SH-SY5Y (cell line): ENCODE data around the gene SEMA3F.

Experiments
- GATA2 ChIP-seq: IDR thresholded peaks from 2 replicates; pipeline ENCODE4 v1.6.1; 2011; ENCODE audit warnings: mild to moderate bottlenecking, low read depth, low read length
- GATA3 ChIP-seq: IDR thresholded peaks from 2 replicates; pipeline ENCODE4 v1.6.1; 2011; ENCODE audit warnings: low read depth, mild to moderate bottlenecking, low read length, moderate library complexity

SEMA3F gene

GRCh38 chr3:50125541-50126286 lies 29.4 kb upstream of the SEMA3F start:
- no peak for TF ChIP-seq GATA2
- no peak for TF ChIP-seq GATA3

- TF ChIP-seq GATA3 (no peak), GATA2 (peak; percentile 65)
Measured at GRCh38 chr3:50126287-50127211, 28.6 kb upstream of the SEMA3F start.

GRCh38 chr3:50127251-50127691 lies 27.9 kb upstream of the SEMA3F start:
- TF ChIP-seq GATA2: no peak
- no peak for TF ChIP-seq GATA3

- no peak for TF ChIP-seq GATA2
- TF ChIP-seq GATA3: no peak
Measured at GRCh38 chr3:50128001-50128400, 27.1 kb upstream of the SEMA3F start.

GRCh38 chr3:50130436-50130835 lies 24.7 kb upstream of the SEMA3F start:
- TF ChIP-seq GATA3 (no peak), GATA2 (no peak)

GRCh38 chr3:50132421-50133282 lies 22.5 kb upstream of the SEMA3F start:
- no peak for TF ChIP-seq GATA3
- 0 out of 2 replicates have a peak, but pooled peaks have one; percentile 35 for TF ChIP-seq GATA2

- TF ChIP-seq GATA3 (no peak), GATA2 (no peak)
Measured at GRCh38 chr3:50133283-50133615, 21.9 kb upstream of the SEMA3F start.

GRCh38 chr3:50134367-50134766 lies 20.8 kb upstream of the SEMA3F start:
- TF ChIP-seq GATA2 (no peak), GATA3 (no peak)

- TF ChIP-seq GATA3 (no peak), GATA2 (no peak)
Measured at GRCh38 chr3:50135964-50136363, 19.2 kb upstream of the SEMA3F start.

- no peak for TF ChIP-seq GATA2
- TF ChIP-seq GATA3: no peak
Measured at GRCh38 chr3:50136714-50137405, 18.3 kb upstream of the SEMA3F start.

GRCh38 chr3:50137531-50137930 lies 17.6 kb upstream of the SEMA3F start:
- no peak for TF ChIP-seq GATA2
- no peak for TF ChIP-seq GATA3

GRCh38 chr3:50138266-50139200 lies 16.6 kb upstream of the SEMA3F start:
- TF ChIP-seq GATA2 (no peak), GATA3 (no peak)

- TF ChIP-seq GATA2 (no peak), GATA3 (no peak)
Measured at GRCh38 chr3:50139308-50139707, 15.8 kb upstream of the SEMA3F start.
